KOPT-K1 (cell line): Measurements from ENCODE around the gene TRMT44.

ENCODE experiments used
- H3K27ac ChIP-seq: fragments of 200-600 bp; sonication (generic); 2 replicates; pipeline ENCODE4 v1.5.1; 2016; ENCODE audit warnings: antibody characterized with exemption, mild to moderate bottlenecking, low read depth, low read length; ENCODE audit not compliant: poor library complexity, severe bottlenecking
- H3K36me3 ChIP-seq: fragments of 200-600 bp; sonication (generic); 2 replicates; pipeline ENCODE4 v1.5.1; 2017; ENCODE audit warnings: antibody characterized with exemption, mild to moderate bottlenecking, low read length, moderate library complexity; ENCODE audit not compliant: insufficient read depth
- H3K9me3 ChIP-seq: fragments of 200-600 bp; sonication (generic); 2 replicates; pipeline ENCODE4 v1.5.1; 2017; ENCODE audit warnings: antibody characterized with exemption, low read length, mild to moderate bottlenecking; ENCODE audit not compliant: insufficient read depth, poor library complexity, severe bottlenecking

TRMT44 gene

GRCh38 chr4:8440492-8441311, at the start of gene TRMT44, which contains the start of gene ACOX3:
Gene TRMT44, plus strand, starts transcription at chr4:8440777. Its CDS starts 46 bp downstream, at chr4:8440823.
Gene ACOX3, minus strand, starts transcription at chr4:8440723. Its CDS starts 24,202 bp downstream, at chr4:8416521.
- no peaks in the 10 kb centered on the region for H3K36me3 ChIP-seq
- H3K27ac ChIP-seq: peak within 1 kb of the TSS; percentile 82
- peaks cover 7% of the 10 kb centered on the region for H3K9me3 ChIP-seq

- Histone ChIP-seq H3K36me3 (peaks cover 4% of the 10 kb centered on the region; the same call in 1 of the 2 replicates), H3K27ac (no peak overlapping the region), H3K9me3 (no peaks in the 10 kb centered on the region)
Measured at GRCh38 chr4:8391071-8391470, 49.5 kb upstream of the TRMT44 start.

- no peaks in the 10 kb centered on the region for H3K9me3 ChIP-seq
- H3K27ac ChIP-seq: no peak overlapping the region
- peaks cover 2% of the 10 kb centered on the region; the same call in 1 of the 2 replicates for H3K36me3 ChIP-seq
Measured at GRCh38 chr4:8391972-8392371, 48.6 kb upstream of the TRMT44 start.

GRCh38 chr4:8392591-8393190, 47.9 kb upstream of the TRMT44 start:
- Histone ChIP-seq H3K36me3 (no peaks in the 10 kb centered on the region; the same call in 1 of the 2 replicates), H3K9me3 (no peaks in the 10 kb centered on the region), H3K27ac (no peak overlapping the region)

- no peaks in the 10 kb centered on the region for H3K9me3 ChIP-seq
- no peaks in the 10 kb centered on the region; the same call in 1 of the 2 replicates for H3K36me3 ChIP-seq
- no peak overlapping the region for H3K27ac ChIP-seq
Measured at GRCh38 chr4:8393593-8394038, 47.0 kb upstream of the TRMT44 start.

- no peak overlapping the region for H3K27ac ChIP-seq
- no peaks in the 10 kb centered on the region; the same call in 1 of the 2 replicates for H3K36me3 ChIP-seq
- H3K9me3 ChIP-seq: no peaks in the 10 kb centered on the region
Measured at GRCh38 chr4:8394061-8394519, 46.5 kb upstream of the TRMT44 start.

- Histone ChIP-seq H3K27ac (no peak overlapping the region), H3K9me3 (no peaks in the 10 kb centered on the region), H3K36me3 (no peaks in the 10 kb centered on the region; the same call in 1 of the 2 replicates)
Measured at GRCh38 chr4:8394806-8395205, 45.8 kb upstream of the TRMT44 start.

- no peaks in the 10 kb centered on the region; the same call in 1 of the 2 replicates for H3K36me3 ChIP-seq
- no peak overlapping the region for H3K27ac ChIP-seq
- no peaks in the 10 kb centered on the region for H3K9me3 ChIP-seq
Measured at GRCh38 chr4:8395504-8396296, 44.9 kb upstream of the TRMT44 start.

- Histone ChIP-seq H3K9me3 (no peaks in the 10 kb centered on the region), H3K36me3 (no peaks in the 10 kb centered on the region), H3K27ac (no peak overlapping the region)
Measured at GRCh38 chr4:8396762-8397406, 43.7 kb upstream of the TRMT44 start.

GRCh38 chr4:8398347-8398746, 42.2 kb upstream of the TRMT44 start:
- H3K9me3 ChIP-seq: no peaks in the 10 kb centered on the region
- H3K27ac ChIP-seq: no peak overlapping the region
- no peaks in the 10 kb centered on the region for H3K36me3 ChIP-seq

GRCh38 chr4:8399298-8399697, 41.3 kb upstream of the TRMT44 start:
- Histone ChIP-seq H3K9me3 (no peaks in the 10 kb centered on the region), H3K27ac (no peak overlapping the region)

GRCh38 chr4:8400632-8401325, 39.8 kb upstream of the TRMT44 start:
- no peaks in the 10 kb centered on the region for H3K9me3 ChIP-seq
- H3K36me3 ChIP-seq: peaks cover 6% of the 10 kb centered on the region; the same call in 1 of the 2 replicates
- no peak overlapping the region for H3K27ac ChIP-seq

More at GRCh38 chr4:8399298-8399697, 41.3 kb upstream of the TRMT44 start:
- H3K36me3 ChIP-seq: no peaks in the 10 kb centered on the region

GRCh38 chr4:8401665-8402064, 38.9 kb upstream of the TRMT44 start:
- no peak overlapping the region for H3K27ac ChIP-seq
- no peaks in the 10 kb centered on the region for H3K9me3 ChIP-seq
- H3K36me3 ChIP-seq: peaks cover 7% of the 10 kb centered on the region; the same call in 1 of the 2 replicates

- Histone ChIP-seq H3K9me3 (no peaks in the 10 kb centered on the region), H3K27ac (no peak overlapping the region), H3K36me3 (peaks cover 7% of the 10 kb centered on the region; the same call in 1 of the 2 replicates)
Measured at GRCh38 chr4:8402181-8402597, 38.4 kb upstream of the TRMT44 start.
